Measurements from ENCODE around the gene STS. TPM values are rescaled to one million over a fixed set of nuclear protein-coding genes. Genes with fewer than 3 reads are reported as not detected.

STS gene
- total RNA-seq, 4 donors from 2014 or later, result 5.4 to 9.3 (median 6.7) TPM

DNA sequence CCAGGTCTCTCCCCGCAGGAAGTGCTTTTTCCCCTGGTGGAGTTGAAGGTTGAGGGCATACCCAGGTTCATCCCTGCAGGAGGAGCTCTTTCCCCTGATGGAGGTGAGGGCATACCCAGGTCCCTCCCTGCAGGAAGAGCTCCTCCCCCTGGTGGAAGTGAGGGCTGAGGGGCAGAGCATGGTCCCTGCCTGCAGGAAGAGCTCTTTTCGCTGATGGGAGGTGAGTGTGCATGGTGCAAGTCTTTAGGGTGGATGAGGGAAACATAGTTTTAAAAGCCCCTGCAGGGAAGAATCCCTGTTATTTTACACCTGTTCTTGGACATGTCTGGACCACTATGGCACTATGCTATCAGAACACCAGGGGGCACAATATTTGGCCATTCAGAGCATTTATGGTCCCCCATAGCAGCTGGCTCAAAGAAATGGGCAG lies 44.2 kb downstream of the STS start:
- H3K4me1 ChIP-seq, result no peaks in the 10 kb centered on the region
- no peak for TF ChIP-seq POLR2A (IDR thresholded peaks at IDR 0.05)
- TF ChIP-seq, protein P1, sequence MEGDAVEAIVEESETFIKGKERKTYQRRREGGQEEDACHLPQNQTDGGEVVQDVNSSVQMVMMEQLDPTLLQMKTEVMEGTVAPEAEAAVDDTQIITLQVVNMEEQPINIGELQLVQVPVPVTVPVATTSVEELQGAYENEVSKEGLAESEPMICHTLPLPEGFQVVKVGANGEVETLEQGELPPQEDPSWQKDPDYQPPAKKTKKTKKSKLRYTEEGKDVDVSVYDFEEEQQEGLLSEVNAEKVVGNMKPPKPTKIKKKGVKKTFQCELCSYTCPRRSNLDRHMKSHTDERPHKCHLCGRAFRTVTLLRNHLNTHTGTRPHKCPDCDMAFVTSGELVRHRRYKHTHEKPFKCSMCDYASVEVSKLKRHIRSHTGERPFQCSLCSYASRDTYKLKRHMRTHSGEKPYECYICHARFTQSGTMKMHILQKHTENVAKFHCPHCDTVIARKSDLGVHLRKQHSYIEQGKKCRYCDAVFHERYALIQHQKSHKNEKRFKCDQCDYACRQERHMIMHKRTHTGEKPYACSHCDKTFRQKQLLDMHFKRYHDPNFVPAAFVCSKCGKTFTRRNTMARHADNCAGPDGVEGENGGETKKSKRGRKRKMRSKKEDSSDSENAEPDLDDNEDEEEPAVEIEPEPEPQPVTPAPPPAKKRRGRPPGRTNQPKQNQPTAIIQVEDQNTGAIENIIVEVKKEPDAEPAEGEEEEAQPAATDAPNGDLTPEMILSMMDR (IDR thresholded peaks at IDR 0.05), result no peak
- H3K27me3 ChIP-seq, result no peaks in the 10 kb centered on the region
- DNase-seq, result no peak
- no peak overlapping the region for H3K27ac ChIP-seq
- no peaks in the 10 kb centered on the region for H3K9me3 ChIP-seq
- intact Hi-C loops (cut with DNase I), result no loop called here
- H3K36me3 ChIP-seq, result no peaks in the 10 kb centered on the region
- no peak overlapping the region for H3K4me3 ChIP-seq (replicated peaks in 1 of 3)
- WGBS, 2 donors, result 40 to 100% methylated on average over 1 to 2 of the region's 2 CpGs

DNA sequence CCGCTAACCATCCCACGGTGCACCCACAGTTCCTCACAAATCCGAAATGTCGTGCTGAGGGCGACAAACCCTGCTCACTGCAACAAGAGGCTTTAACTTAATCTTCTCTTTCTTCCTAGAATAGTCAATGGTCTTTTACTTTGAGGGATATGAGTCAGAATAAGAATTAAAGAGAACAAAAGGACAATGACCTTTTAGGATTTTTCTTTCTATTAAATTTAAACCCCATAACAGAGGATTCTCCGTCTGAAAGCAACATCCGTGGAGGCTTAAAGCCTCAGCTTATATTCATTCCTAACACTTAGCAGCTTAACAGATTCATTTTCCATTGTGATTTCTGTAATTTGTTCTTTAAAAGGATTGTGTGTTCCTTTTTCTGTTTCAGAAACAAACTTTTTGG lies 45.4 kb downstream of the STS start:
- no peak for TF ChIP-seq POLR2A (IDR thresholded peaks at IDR 0.05)
- TF ChIP-seq, protein P1 (IDR thresholded peaks at IDR 0.05), result no peak
- no peaks in the 10 kb centered on the region for H3K9me3 ChIP-seq
- no peaks in the 10 kb centered on the region for H3K27me3 ChIP-seq
- H3K4me3 ChIP-seq (replicated peaks in 1 of 3), result no peak overlapping the region
- H3K27ac ChIP-seq, result no peak overlapping the region
- intact Hi-C loops (cut with DNase I), result no loop called here
- DNase-seq, result no peak
- H3K4me1 ChIP-seq, result no peaks in the 10 kb centered on the region
- 97 to 98% methylated on average over 7 of the region's 7 CpGs for WGBS, 2 donors
- no peaks in the 10 kb centered on the region for H3K36me3 ChIP-seq

DNA sequence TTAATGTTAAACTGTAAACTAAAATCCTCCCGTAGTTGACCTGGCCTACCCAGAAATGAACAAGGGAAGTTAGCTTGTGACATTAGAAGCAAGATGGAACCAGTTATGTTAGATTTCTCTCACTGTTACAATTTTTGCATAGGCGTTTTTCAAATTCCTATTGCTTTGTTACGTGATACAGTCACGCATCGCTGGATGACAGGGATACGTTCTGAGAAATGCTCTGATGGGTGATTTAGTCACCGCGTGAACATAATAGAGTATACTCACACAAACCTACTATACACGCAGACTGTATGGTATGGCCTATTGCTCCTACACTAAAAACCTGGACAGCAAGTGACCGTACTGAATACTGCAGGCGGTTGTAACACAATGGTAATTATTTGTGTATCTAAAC lies 47.1 kb downstream of the STS start:
- Histone ChIP-seq H3K27ac (no peak overlapping the region), H3K27me3 (no peaks in the 10 kb centered on the region), H3K36me3 (no peaks in the 10 kb centered on the region), H3K9me3 (no peaks in the 10 kb centered on the region), H3K4me3 (replicated peaks in 1 of 3) (no peak overlapping the region), H3K4me1 (no peaks in the 10 kb centered on the region)
- TF ChIP-seq, protein P1 (IDR thresholded peaks at IDR 0.05), result no peak
- TF ChIP-seq POLR2A (IDR thresholded peaks at IDR 0.05), result no peak
- DNase-seq, result no peak
- intact Hi-C loops (cut with DNase I), result no loop called here
- WGBS, 2 donors, result 97% methylated on average over 11 of the region's 11 CpGs

Small RNAs within 50 kb of the gene (microRNA-seq; reads per million reads assigned to microRNA genes)
- not detected for gene MIR4767

Small RNAs within 50 kb of the gene (small RNA-seq; reads per million reads assigned to genes)
- gene MIR4767, result not detected

Other genes starting within 250 kb of the STS start
- 10 to 100 TPM; 11.3 to 27.5 (median 18.0) TPM for gene PUDP, start 441 bp downstream of the STS start, total RNA-seq